K562 (cell line): ENCODE data around the gene C6orf47. TPM values are rescaled to one million over a fixed set of nuclear protein-coding genes. Genes with fewer than 3 reads are reported as not detected.

Experiments
- AFF4 ChIP-seq: sonication (generic); formaldehyde crosslinking; IDR thresholded peaks from 2 replicates; pipeline ENCODE4 v1.8.0; 2023; ENCODE audit warnings: mild to moderate bottlenecking, missing genetic modification reagents
- ELF4 ChIP-seq: fragments of 450-650 bp; formaldehyde crosslinking; IDR thresholded peaks from 2 replicates; pipeline ENCODE4 v1.4.0; 2022; ENCODE audit warnings: missing genetic modification characterization
- GATAD2A ChIP-seq: fragments of 450-650 bp; IDR thresholded peaks from 2 replicates; pipeline ENCODE4 v1.6.1; 2017
- LEF1 ChIP-seq: fragments of 450-650 bp; IDR thresholded peaks from 2 replicates; pipeline ENCODE4 v1.6.1; 2016; ENCODE audit warnings: mild to moderate bottlenecking
- MGA ChIP-seq: fragments of 450-650 bp; IDR thresholded peaks from 2 replicates; pipeline ENCODE4 v1.6.1; 2016; ENCODE audit warnings: mild to moderate bottlenecking, moderate library complexity
- MTA3 ChIP-seq: fragments of 450-650 bp; formaldehyde crosslinking; IDR thresholded peaks from 2 replicates; pipeline ENCODE4 v1.6.1; 2017; ENCODE audit warnings: mild to moderate bottlenecking, borderline replicate concordance
- MYC ChIP-seq, 2 experiments: fragments of 250-450 bp in 1 of 2; sonication (Bioruptor Pico) in 1 of 2; IDR thresholded peaks; 2 replicates each; pipeline versions ENCODE4 v1.5.1 to v1.6.1; 2012 to 2021; ENCODE audit warnings: low read depth in 2 of 2, borderline replicate concordance in 1 of 2, improper control_type of control experiment in 1 of 2, low read length in 1 of 2, mild to moderate bottlenecking in 1 of 2, moderate library complexity in 1 of 2
- PHTF2 ChIP-seq: fragments of 250-450 bp; sonication (Bioruptor Pico); IDR thresholded peaks from 2 replicates; pipeline ENCODE4 v1.5.0; 2021; ENCODE audit warnings: mild to moderate bottlenecking
- ZKSCAN1 ChIP-seq: fragments of 150-350 bp; IDR thresholded peaks from 2 replicates; pipeline ENCODE4 v1.6.1; 2016; ENCODE audit warnings: low read depth, low read length
- ZNF740 ChIP-seq, 3 experiments: fragments of 200-800 bp in 1 of 3; sonication (Bioruptor generic) in 1 of 3; sonication (generic) in 1 of 3; formaldehyde crosslinking in 1 of 3; IDR thresholded peaks; 2 replicates each; pipeline versions ENCODE4 v1.6.1 to v1.8.0; 2016 to 2022; ENCODE audit warnings: mild to moderate bottlenecking in 2 of 3, missing compliant biosample characterization in 2 of 3, missing genetic modification characterization in 2 of 3, missing genetic modification reagents in 1 of 3
- polyA plus RNA-seq, 8 experiments: library from polyadenylated mRNA; depleted of rRNA in 4 of 8; stranded (reverse) in 5 of 8; unstranded in 3 of 8; fragments of >200 nt; fragmentation: Nextera tagmentation in 2 of 8; fragmentation: Illumina TruSeq in 1 of 8; extraction: Ambion mirVana in 2 of 8; extraction: Trizol in 1 of 8; gene quantifications; 2 replicates each; pipeline versions ENCODE4 v1.2.1 to v1.2.3, GENCODE V29; 2011 to 2014; ENCODE audit warnings: inconsistent platforms in 1 of 8, missing spikeins in 1 of 8
- total RNA-seq, 7 experiments: library from RNA; depleted of rRNA in 6 of 7; stranded (reverse); fragments of >200 nt in 6 of 7; fragmentation: Illumina TruSeq in 2 of 7; extraction: Trizol in 2 of 7; gene quantifications; 2 replicates each; pipeline versions ENCODE4 v1.2.1 to v1.2.3, GENCODE V29; 2011 to 2021; ENCODE audit warnings: low replicate concordance in 1 of 7

C6orf47 gene
- total and polyA plus RNA-seq, 9 of the 15 experiments (the other 6 are each of a cell fraction or from before 2014, with no cell fraction given) = 0.14 to 43.8 (median 27.0) TPM

GRCh38 chr6:31651602-31652191 is 8.9 kb downstream of the C6orf47 start (continued):
- TF ChIP-seq LEF1 (peak; percentile 53; the same call in 1 of the 2 replicates), AFF4 (CRISPR knock-in tag) (no peak), ZNF740 (CRISPR knock-in tag; IDR thresholded peaks at IDR 0.05) (no peak; the same call in 1 of the 2 replicates), ZNF740 (tag; IDR thresholded peaks at IDR 0.05) (no peak), MTA3 (peak; percentile 13; the same call in 1 of the 2 replicates), MGA (no peak), ELF4 (CRISPR knock-in tag) (peak; percentile 29; the same call in 1 of the 2 replicates), PHTF2 (0 out of 2 replicates have a peak, but pooled peaks have one; percentile 12), GATAD2A (no peak), MYC (IDR thresholded peaks at IDR 0.05; ENCODE audit: low read depth, low read length) (peak; percentile 75; the same call in 1 of the 2 replicates), MYC (CRISPR knock-in tag; IDR thresholded peaks at IDR 0.05; ENCODE audit: borderline replicate concordance, low read depth) (no peak), ZKSCAN1 (no peak)
